K562 (cell line): ENCODE measurements around the gene DEDD2. TPM values are rescaled to one million over a fixed set of nuclear protein-coding genes. Genes with fewer than 3 reads are reported as not detected.
A peak's percentile ranks its signal among the peaks of the same experiment; 100 is the strongest.

ENCODE experiments used
- ARID2 ChIP-seq: fragments of 450-650 bp; IDR thresholded peaks from 2 replicates; pipeline ENCODE4 v1.6.1; 2017; ENCODE audit warnings: antibody characterized with exemption, mild to moderate bottlenecking
- HNRNPLL ChIP-seq: fragments of 200-400 bp; formaldehyde crosslinking; IDR thresholded peaks from 2 replicates; pipeline ENCODE4 v1.6.1; 2017; ENCODE audit warnings: low read length, low read depth, mild to moderate bottlenecking; ENCODE audit not compliant: poor library complexity, severe bottlenecking
- HOXB6 ChIP-seq: fragments of 250-450 bp; sonication (Bioruptor Pico); IDR thresholded peaks from 2 replicates; pipeline ENCODE4 v1.5.1; 2022; ENCODE audit warnings: mild to moderate bottlenecking, borderline replicate concordance
- JUND ChIP-seq, 2 experiments: IDR thresholded peaks; 2 replicates in 1 of 2; 3 replicates in 1 of 2; pipeline ENCODE4 v1.6.1; 2011; ENCODE audit warnings: borderline replicate concordance in 2 of 2, low read depth in 2 of 2, low read length in 2 of 2, improper control_type of control experiment in 1 of 2, missing biosample characterization in 1 of 2, missing genetic modification characterization in 1 of 2, missing genetic modification reagents in 1 of 2
- KDM1A ChIP-seq, 2 experiments: fragments of 450-650 bp; IDR thresholded peaks; 2 replicates each; pipeline ENCODE4 v1.6.1; 2016; ENCODE audit warnings: mild to moderate bottlenecking in 2 of 2
- NCOA6 ChIP-seq: fragments of 450-650 bp; IDR thresholded peaks from 2 replicates; pipeline ENCODE4 v1.6.1; 2017; ENCODE audit warnings: mild to moderate bottlenecking
- PHF21A ChIP-seq: fragments of 450-650 bp; IDR thresholded peaks from 2 replicates; pipeline ENCODE4 v1.6.1; 2017; ENCODE audit warnings: low read depth, borderline replicate concordance
- RCOR1 ChIP-seq, 2 experiments: IDR thresholded peaks; 2 replicates each; pipeline ENCODE4 v1.6.1; 2012; ENCODE audit warnings: low read depth in 2 of 2, low read length in 2 of 2, borderline replicate concordance in 1 of 2, improper control_type of control experiment in 1 of 2
- SREBF2 ChIP-seq: sonication (generic); formaldehyde crosslinking; IDR thresholded peaks from 2 replicates; pipeline ENCODE4 v1.4.0; 2020; ENCODE audit warnings: mild to moderate bottlenecking, missing genetic modification reagents
- ZNF184 ChIP-seq: sonication (generic); formaldehyde crosslinking; IDR thresholded peaks from 2 replicates; pipeline ENCODE4 v1.5.0; 2020; ENCODE audit warnings: missing genetic modification reagents
- ZNF197 ChIP-seq: fragments of 200-800 bp; sonication (Bioruptor generic); IDR thresholded peaks from 2 replicates; pipeline ENCODE4 v1.6.1; 2016; ENCODE audit warnings: low read depth, missing genetic modification characterization, missing compliant biosample characterization
- ZNF253 ChIP-seq: fragments of 250-450 bp; sonication (Bioruptor Pico); conservative IDR thresholded peaks from 2 replicates; pipeline ENCODE4 v1.6.1; 2021; ENCODE audit warnings: mild to moderate bottlenecking
- polyA plus RNA-seq, 8 experiments: library from polyadenylated mRNA; depleted of rRNA in 4 of 8; stranded (reverse) in 5 of 8; unstranded in 3 of 8; fragments of >200 nt; fragmentation: Nextera tagmentation in 2 of 8; fragmentation: Illumina TruSeq in 1 of 8; extraction: Ambion mirVana in 2 of 8; extraction: Trizol in 1 of 8; gene quantifications; 2 replicates each; pipeline versions ENCODE4 v1.2.1 to v1.2.3, GENCODE V29; 2011 to 2014; ENCODE audit warnings: inconsistent platforms in 1 of 8, missing spikeins in 1 of 8
- total RNA-seq, 7 experiments: library from RNA; depleted of rRNA in 6 of 7; stranded (reverse); fragments of >200 nt in 6 of 7; fragmentation: Illumina TruSeq in 2 of 7; extraction: Trizol in 2 of 7; gene quantifications; 2 replicates each; pipeline versions ENCODE4 v1.2.1 to v1.2.3, GENCODE V29; 2011 to 2021; ENCODE audit warnings: low replicate concordance in 1 of 7
- TF ChIP-seq, protein P1 (sequence below), 2 experiments: IDR thresholded peaks; 2 replicates each; pipeline ENCODE4 v1.6.1; 2012; ENCODE audit warnings: improper control_type of control experiment in 2 of 2, low read depth in 2 of 2, low read length in 2 of 2, borderline replicate concordance in 1 of 2
- TF ChIP-seq, protein P2 (sequence below), 2 experiments: fragments of 450-650 bp; conservative IDR thresholded peaks; 2 replicates each; pipeline ENCODE4 v1.6.1; 2017; ENCODE audit warnings: mild to moderate bottlenecking in 2 of 2, moderate library complexity in 2 of 2
- TF ChIP-seq, protein P3 (sequence below): fragments of 450-650 bp; conservative IDR thresholded peaks from 2 replicates; pipeline ENCODE4 v1.6.1; 2016; ENCODE audit warnings: missing genetic modification characterization, low read depth, mild to moderate bottlenecking, control low read depth, missing compliant biosample characterization

DEDD2 gene
- total and polyA plus RNA-seq, 9 of the 15 experiments (the other 6 are each of a cell fraction or from before 2014, with no cell fraction given) = 4.3 to 43.0 (median 29.2) TPM

DNA sequence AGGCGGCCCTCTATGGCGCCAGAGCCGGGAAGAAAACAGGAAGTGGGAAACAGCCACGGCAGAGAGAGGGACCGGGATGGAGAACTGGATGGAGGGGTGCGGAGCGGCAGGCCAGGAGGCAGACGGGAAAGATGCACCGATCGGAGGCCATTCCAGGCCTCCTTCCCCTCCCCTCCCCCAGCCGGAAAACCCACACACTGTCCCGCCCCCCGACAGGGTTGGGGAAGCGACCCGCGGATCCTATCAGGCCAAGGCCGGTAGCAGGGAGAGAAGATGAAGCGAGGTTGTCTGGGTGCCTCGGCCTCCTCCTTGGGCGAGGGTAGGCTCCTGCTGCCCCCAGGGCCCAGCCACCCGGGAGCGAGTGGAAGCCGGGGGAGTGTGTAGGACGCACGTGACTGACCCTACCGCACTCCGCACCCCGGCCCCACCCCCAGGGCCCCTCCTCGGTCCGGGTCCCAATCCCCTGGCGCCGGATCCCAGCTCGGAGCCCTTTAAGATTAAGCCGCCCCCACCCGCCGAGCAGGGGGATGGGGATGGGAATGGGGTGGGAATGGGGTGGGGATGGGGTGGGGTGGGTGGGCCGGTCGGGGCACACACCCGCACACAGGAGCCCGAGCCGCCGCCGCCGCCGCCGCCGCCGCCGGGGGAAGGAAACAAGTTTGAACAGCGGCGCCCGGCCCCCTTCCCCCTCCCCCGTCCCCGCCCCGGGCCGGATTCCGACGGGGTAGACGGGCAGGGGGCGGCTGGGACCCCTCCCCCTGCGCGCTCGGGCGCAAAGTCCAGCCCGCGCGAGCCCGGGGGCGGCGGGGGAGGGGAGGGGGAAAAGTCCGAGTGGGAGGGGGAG lies 36.0 kb upstream of the DEDD2 start (continued):
- TF ChIP-seq ZNF184 (CRISPR knock-in tag) = no peak
- no peak for TF ChIP-seq PHF21A
- TF ChIP-seq, protein P1, sequence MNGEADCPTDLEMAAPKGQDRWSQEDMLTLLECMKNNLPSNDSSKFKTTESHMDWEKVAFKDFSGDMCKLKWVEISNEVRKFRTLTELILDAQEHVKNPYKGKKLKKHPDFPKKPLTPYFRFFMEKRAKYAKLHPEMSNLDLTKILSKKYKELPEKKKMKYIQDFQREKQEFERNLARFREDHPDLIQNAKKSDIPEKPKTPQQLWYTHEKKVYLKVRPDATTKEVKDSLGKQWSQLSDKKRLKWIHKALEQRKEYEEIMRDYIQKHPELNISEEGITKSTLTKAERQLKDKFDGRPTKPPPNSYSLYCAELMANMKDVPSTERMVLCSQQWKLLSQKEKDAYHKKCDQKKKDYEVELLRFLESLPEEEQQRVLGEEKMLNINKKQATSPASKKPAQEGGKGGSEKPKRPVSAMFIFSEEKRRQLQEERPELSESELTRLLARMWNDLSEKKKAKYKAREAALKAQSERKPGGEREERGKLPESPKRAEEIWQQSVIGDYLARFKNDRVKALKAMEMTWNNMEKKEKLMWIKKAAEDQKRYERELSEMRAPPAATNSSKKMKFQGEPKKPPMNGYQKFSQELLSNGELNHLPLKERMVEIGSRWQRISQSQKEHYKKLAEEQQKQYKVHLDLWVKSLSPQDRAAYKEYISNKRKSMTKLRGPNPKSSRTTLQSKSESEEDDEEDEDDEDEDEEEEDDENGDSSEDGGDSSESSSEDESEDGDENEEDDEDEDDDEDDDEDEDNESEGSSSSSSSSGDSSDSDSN (IDR thresholded peaks at IDR 0.05; ENCODE audit: borderline replicate concordance in 1 of 2, low read depth in 2 of 2, low read length in 2 of 2) = 0 out of 4 replicates have a peak, but pooled peaks of 1 of the 2 experiments have one; percentile 40
- TF ChIP-seq, protein P2, sequence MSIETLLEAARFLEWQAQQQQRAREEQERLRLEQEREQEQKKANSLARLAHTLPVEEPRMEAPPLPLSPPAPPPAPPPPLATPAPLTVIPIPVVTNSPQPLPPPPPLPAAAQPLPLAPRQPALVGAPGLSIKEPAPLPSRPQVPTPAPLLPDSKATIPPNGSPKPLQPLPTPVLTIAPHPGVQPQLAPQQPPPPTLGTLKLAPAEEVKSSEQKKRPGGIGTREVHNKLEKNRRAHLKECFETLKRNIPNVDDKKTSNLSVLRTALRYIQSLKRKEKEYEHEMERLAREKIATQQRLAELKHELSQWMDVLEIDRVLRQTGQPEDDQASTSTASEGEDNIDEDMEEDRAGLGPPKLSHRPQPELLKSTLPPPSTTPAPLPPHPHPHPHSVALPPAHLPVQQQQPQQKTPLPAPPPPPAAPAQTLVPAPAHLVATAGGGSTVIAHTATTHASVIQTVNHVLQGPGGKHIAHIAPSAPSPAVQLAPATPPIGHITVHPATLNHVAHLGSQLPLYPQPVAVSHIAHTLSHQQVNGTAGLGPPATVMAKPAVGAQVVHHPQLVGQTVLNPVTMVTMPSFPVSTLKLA (conservative IDR thresholded peaks at IDR 0.05) = peak; percentile 62 to 67; a peak in 3 of 4 replicates
- no peak for TF ChIP-seq HOXB6
- TF ChIP-seq SREBF2 (CRISPR knock-in tag) = no peak
- TF ChIP-seq NCOA6 = no peak
- TF ChIP-seq HNRNPLL = no peak
- TF ChIP-seq JUND (IDR thresholded peaks at IDR 0.05; ENCODE audit: borderline replicate concordance, low read depth, low read length) = no peak
- no peak for TF ChIP-seq JUND (tag; IDR thresholded peaks at IDR 0.05; ENCODE audit: borderline replicate concordance, low read depth, low read length)
- no peak for TF ChIP-seq ARID2
- TF ChIP-seq KDM1A (IDR thresholded peaks at IDR 0.05) = no peak
- no peak for TF ChIP-seq RCOR1 (IDR thresholded peaks at IDR 0.05; ENCODE audit: borderline replicate concordance in 1 of 2, low read depth in 2 of 2, low read length in 2 of 2)
- no peak for TF ChIP-seq ZNF197 (CRISPR knock-in tag)
- no peak for TF ChIP-seq ZNF253 (CRISPR knock-in tag)
- TF ChIP-seq, protein P3, sequence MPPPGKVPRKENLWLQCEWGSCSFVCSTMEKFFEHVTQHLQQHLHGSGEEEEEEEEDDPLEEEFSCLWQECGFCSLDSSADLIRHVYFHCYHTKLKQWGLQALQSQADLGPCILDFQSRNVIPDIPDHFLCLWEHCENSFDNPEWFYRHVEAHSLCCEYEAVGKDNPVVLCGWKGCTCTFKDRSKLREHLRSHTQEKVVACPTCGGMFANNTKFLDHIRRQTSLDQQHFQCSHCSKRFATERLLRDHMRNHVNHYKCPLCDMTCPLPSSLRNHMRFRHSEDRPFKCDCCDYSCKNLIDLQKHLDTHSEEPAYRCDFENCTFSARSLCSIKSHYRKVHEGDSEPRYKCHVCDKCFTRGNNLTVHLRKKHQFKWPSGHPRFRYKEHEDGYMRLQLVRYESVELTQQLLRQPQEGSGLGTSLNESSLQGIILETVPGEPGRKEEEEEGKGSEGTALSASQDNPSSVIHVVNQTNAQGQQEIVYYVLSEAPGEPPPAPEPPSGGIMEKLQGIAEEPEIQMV (tag) = peak; percentile 92
